HUES64 (cell line): ENCODE data around the gene JMJD1C.

ENCODE experiments used
- H3K27ac ChIP-seq: 2 replicates; pipeline ENCODE4 v1.7.0; 2013; ENCODE audit warnings: low read depth, low read length, inconsistent platforms
- H3K27me3 ChIP-seq: 2 replicates; pipeline ENCODE4 v1.6.1; 2013; ENCODE audit warnings: mild to moderate bottlenecking, low read length; ENCODE audit not compliant: insufficient read depth
- H3K36me3 ChIP-seq: 2 replicates; pipeline ENCODE4 v1.6.1; 2013; ENCODE audit warnings: mild to moderate bottlenecking, low read length; ENCODE audit not compliant: insufficient read depth
- H3K4me1 ChIP-seq: 2 replicates; pipeline ENCODE4 v1.6.1; 2013; ENCODE audit warnings: mild to moderate bottlenecking, low read length, moderate library complexity; ENCODE audit not compliant: insufficient read depth
- H3K4me3 ChIP-seq: 2 replicates; pipeline ENCODE4 v1.5.1; 2013; ENCODE audit warnings: mild to moderate bottlenecking, low read length, moderate library complexity
- H3K9ac ChIP-seq: 2 replicates; pipeline ENCODE4 v1.6.1; 2013; ENCODE audit warnings: mild to moderate bottlenecking, low read depth, low read length
- H3K9me3 ChIP-seq: 2 replicates; pipeline ENCODE4 v1.6.1; 2013; ENCODE audit warnings: low read depth, low read length; ENCODE audit not compliant: insufficient read depth
- WGBS: fragments of 150-250, 120-280 bp; methylation state at CpG from one replicate; pipeline ENCODE4 v1.1.7; 2013; ENCODE audit warnings: missing lambda C conversion rate; 5-methylcytosine and 5-hydroxymethylcytosine counted together

Gene JMJD1C

DNA sequence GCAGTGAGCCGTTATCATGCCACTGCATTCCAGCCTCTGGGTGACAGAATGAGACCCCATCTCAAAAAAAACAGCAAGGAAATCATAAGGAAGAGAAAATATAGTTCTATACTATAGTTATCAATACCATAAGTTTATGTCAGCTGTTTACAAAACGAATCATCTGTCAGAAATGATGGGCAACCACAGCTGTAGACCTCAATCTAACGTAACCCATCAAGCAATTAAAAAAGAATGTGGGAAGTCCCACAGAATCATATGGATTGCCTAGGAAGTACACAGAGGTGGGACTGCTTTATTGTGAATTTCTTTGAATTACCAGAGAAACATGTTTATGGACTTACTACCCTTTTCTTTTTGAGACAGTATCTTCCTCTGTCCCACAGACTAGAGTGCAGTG lies 325.7 kb downstream of the JMJD1C start:
- 82% methylated on average over 3 of the region's 3 CpGs for WGBS
- Histone ChIP-seq H3K9me3 (no peaks in the 10 kb centered on the region), H3K27ac (no peak overlapping the region), H3K9ac (no peak overlapping the region), H3K36me3 (no peaks in the 10 kb centered on the region), H3K4me3 (no peak overlapping the region), H3K4me1 (0 out of 2 replicates have a peak, but pooled peaks cover 3% of the 10 kb centered on the region), H3K27me3 (no peaks in the 10 kb centered on the region)

GRCh38 chr10:63137306-63137705 lies 328.5 kb downstream of the JMJD1C start:
- H3K36me3 ChIP-seq = no peaks in the 10 kb centered on the region
- no peak overlapping the region for H3K4me3 ChIP-seq
- WGBS = 94% methylated on average over 2 of the region's 2 CpGs

DNA sequence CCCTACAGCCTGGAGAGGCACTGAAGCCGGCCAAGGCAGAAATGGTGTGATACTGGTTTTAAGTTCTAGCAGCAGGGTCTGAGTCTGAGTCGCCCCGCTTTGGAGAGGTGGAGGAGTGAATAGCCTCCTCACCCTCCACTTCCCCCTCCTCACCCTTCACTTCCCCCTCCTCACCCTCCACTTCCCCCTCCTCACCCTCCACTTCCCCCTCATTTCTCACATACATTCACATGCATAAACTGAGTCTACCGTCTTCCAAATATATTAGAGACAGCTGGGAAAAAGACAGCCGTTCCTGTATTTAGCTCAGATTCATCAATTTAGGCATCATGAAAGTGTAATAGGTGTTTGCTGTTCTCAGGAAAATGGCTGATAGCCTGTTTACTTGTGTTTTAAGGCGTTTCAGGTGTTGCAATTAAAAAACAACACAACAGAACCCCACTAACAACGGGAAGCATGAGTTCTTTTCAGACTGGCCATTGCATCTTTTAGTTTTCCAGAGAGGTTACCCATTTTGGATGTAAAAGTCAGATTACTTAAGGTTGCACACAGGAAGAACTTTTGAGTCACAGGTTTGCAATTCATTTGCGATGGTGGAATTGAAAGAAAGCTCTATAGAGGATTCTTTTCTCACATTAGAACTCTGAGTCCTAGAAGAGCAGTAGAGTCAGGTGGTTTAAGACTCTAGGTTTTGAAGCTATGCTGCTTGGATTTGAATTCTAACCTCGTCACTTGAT lies 331.8 kb downstream of the JMJD1C start:
- Histone ChIP-seq H3K4me1 (peaks cover 15% of the 10 kb centered on the region; the same call in 1 of the 2 replicates), H3K27me3 (no peaks in the 10 kb centered on the region), H3K27ac (peak overlapping the region; percentile 90), H3K9ac (peak overlapping the region; percentile 91), H3K4me3 (peak overlapping the region; percentile 97), H3K36me3 (no peaks in the 10 kb centered on the region), H3K9me3 (peaks cover 5% of the 10 kb centered on the region; the same call in 1 of the 2 replicates)
- 37% methylated on average over 5 of the region's 9 CpGs for WGBS

More at GRCh38 chr10:63137306-63137705, 328.5 kb downstream of the JMJD1C start:
- Histone ChIP-seq H3K4me1 (0 out of 2 replicates have a peak, but pooled peaks cover 10% of the 10 kb centered on the region), H3K9ac (no peak overlapping the region), H3K27me3 (no peaks in the 10 kb centered on the region), H3K27ac (no peak overlapping the region), H3K9me3 (peaks cover 5% of the 10 kb centered on the region; the same call in 1 of the 2 replicates)

GRCh38 chr10:63133056-63133820 lies 332.5 kb downstream of the JMJD1C start, which contains the start of gene NRBF2:
Gene NRBF2 (plus strand): TSS chr10:63133328. CDS start chr10:63133471, 143 bp downstream.
- Histone ChIP-seq H3K27ac (peak within 1 kb of the TSS; percentile 90), H3K9me3 (peaks cover 5% of the 10 kb centered on the region; the same call in 1 of the 2 replicates), H3K9ac (peak within 1 kb of the TSS; percentile 91), H3K4me1 (peaks cover 15% of the 10 kb centered on the region; the same call in 1 of the 2 replicates), H3K36me3 (no peaks in the 10 kb centered on the region), H3K4me3 (peak within 1 kb of the TSS; percentile 97), H3K27me3 (no peaks in the 10 kb centered on the region)
- WGBS = under 1% methylated on average over 54 of the region's 55 CpGs

GRCh38 chr10:63132651-63133055 lies 333.1 kb downstream of the JMJD1C start:
- Histone ChIP-seq H3K4me3 (peak overlapping the region; percentile 97), H3K9ac (no peak overlapping the region)

GRCh38 chr10:63129888-63130287 lies 335.9 kb downstream of the JMJD1C start:
- WGBS = 93% methylated on average over 6 of the region's 6 CpGs
- peaks cover 5% of the 10 kb centered on the region; the same call in 1 of the 2 replicates for H3K9me3 ChIP-seq
- peaks cover 11% of the 10 kb centered on the region; the same call in 1 of the 2 replicates for H3K4me1 ChIP-seq
- no peak overlapping the region for H3K4me3 ChIP-seq
- no peaks in the 10 kb centered on the region for H3K36me3 ChIP-seq
- 0 out of 2 replicates have a peak overlapping the region, but pooled peaks have one; percentile 19 for H3K9ac ChIP-seq
- no peaks in the 10 kb centered on the region for H3K27me3 ChIP-seq
- H3K27ac ChIP-seq = peak overlapping the region; percentile 59

More at GRCh38 chr10:63132651-63133055, 333.1 kb downstream of the JMJD1C start:
- peaks cover 5% of the 10 kb centered on the region; the same call in 1 of the 2 replicates for H3K9me3 ChIP-seq
- WGBS = 79% methylated on average over 6 of the region's 6 CpGs
- H3K4me1 ChIP-seq = peaks cover 15% of the 10 kb centered on the region; the same call in 1 of the 2 replicates
- H3K27ac ChIP-seq = no peak overlapping the region
- H3K27me3 ChIP-seq = no peaks in the 10 kb centered on the region
- no peaks in the 10 kb centered on the region for H3K36me3 ChIP-seq

DNA sequence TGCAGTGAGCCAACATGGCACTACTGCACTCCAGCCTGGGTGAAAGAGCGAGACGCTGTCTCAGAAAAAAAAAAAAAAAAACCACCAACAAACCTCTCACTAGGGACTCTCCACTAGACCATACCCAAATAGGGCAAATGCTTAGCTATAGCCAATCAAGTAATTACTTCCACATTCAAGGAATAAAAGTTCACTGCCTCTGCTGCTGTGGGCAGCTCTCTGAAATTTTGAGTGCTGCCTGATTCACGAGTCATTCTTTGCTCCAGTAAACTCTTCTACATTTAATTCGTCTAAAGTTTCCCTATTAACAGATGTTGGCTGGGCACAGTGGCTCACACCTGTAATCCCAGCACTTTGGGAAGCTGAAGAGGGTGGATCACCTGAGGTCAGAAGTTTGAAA lies 337.3 kb downstream of the JMJD1C start:
- H3K9ac ChIP-seq = no peak overlapping the region
- H3K27ac ChIP-seq = no peak overlapping the region
- peaks cover 5% of the 10 kb centered on the region; the same call in 1 of the 2 replicates for H3K4me1 ChIP-seq
- H3K4me3 ChIP-seq = no peak overlapping the region
- WGBS = 94% methylated on average over 4 of the region's 4 CpGs
- H3K9me3 ChIP-seq = peaks cover 5% of the 10 kb centered on the region; the same call in 1 of the 2 replicates
- no peaks in the 10 kb centered on the region for H3K36me3 ChIP-seq
- H3K27me3 ChIP-seq = no peaks in the 10 kb centered on the region

GRCh38 chr10:63125459-63125858 lies 340.3 kb downstream of the JMJD1C start:
- peaks cover 5% of the 10 kb centered on the region; the same call in 1 of the 2 replicates for H3K4me1 ChIP-seq
- WGBS = 85% methylated on average over 2 of the region's 2 CpGs
- no peaks in the 10 kb centered on the region for H3K36me3 ChIP-seq
- no peak overlapping the region for H3K9ac ChIP-seq
- H3K27me3 ChIP-seq = no peaks in the 10 kb centered on the region
- H3K4me3 ChIP-seq = no peak overlapping the region
- H3K9me3 ChIP-seq = peaks cover 5% of the 10 kb centered on the region; the same call in 1 of the 2 replicates
- H3K27ac ChIP-seq = no peak overlapping the region

- Histone ChIP-seq H3K9me3 (peaks cover 5% of the 10 kb centered on the region; the same call in 1 of the 2 replicates), H3K27ac (no peak overlapping the region), H3K4me3 (no peak overlapping the region), H3K4me1 (no peaks in the 10 kb centered on the region), H3K9ac (no peak overlapping the region), H3K27me3 (no peaks in the 10 kb centered on the region), H3K36me3 (no peaks in the 10 kb centered on the region)
- 97% methylated on average over 2 of the region's 2 CpGs for WGBS
Measured at GRCh38 chr10:63123727-63124362, 341.9 kb downstream of the JMJD1C start.

GRCh38 chr10:63120554-63120953 lies 345.2 kb downstream of the JMJD1C start:
- Histone ChIP-seq H3K27ac (no peak overlapping the region), H3K27me3 (no peaks in the 10 kb centered on the region)

More at GRCh38 chr10:63120554-63120953, 345.2 kb downstream of the JMJD1C start:
- Histone ChIP-seq H3K9me3 (peaks cover 5% of the 10 kb centered on the region; the same call in 1 of the 2 replicates), H3K4me3 (no peak overlapping the region), H3K9ac (no peak overlapping the region), H3K36me3 (no peaks in the 10 kb centered on the region), H3K4me1 (peaks cover 6% of the 10 kb centered on the region; the same call in 1 of the 2 replicates)
